WTC11 (cell line): ENCODE data around the gene GNAS-AS1. TPM values are rescaled to one million over a fixed set of nuclear protein-coding genes. Genes with fewer than 3 reads are reported as not detected.

Experiments used
- ATAC-seq: fragments of 200-7000 bp; cut with Tn5 transposase; 2 replicates; pipeline ENCODE4 v1.10.0; 2021; ENCODE audit warnings: mild to moderate bottlenecking, moderate library complexity
- CTCF ChIA-PET: fragments of 300-600 bp; sonication (Branson Sonifier 250); formaldehyde crosslinking; loops from one replicate; lab custom pipeline; 2021; ENCODE audit warnings: antibody characterized with exemption; lab: Charles Lee
- POLR2A ChIA-PET: fragments of 350-600 bp; sonication (Branson Sonifier 250); formaldehyde crosslinking; loops from one replicate; lab custom pipeline; 2021; ENCODE audit warnings: antibody characterized with exemption; lab: Charles Lee
- DNase-seq: peaks from one replicate; pipeline ENCODE4 v3.0.0; 2021; ENCODE audit warnings: low spot score
- H3K27ac Mint-ChIP-seq: 2 replicates; pipeline ENCODE4 v1.8.0; 2021; ENCODE audit warnings: mixed read lengths
- H3K27me3 Mint-ChIP-seq: 2 replicates; pipeline ENCODE4 v1.8.0; 2021; ENCODE audit warnings: low read depth, mild to moderate bottlenecking, moderate library complexity, mixed read lengths
- H3K36me3 Mint-ChIP-seq: 2 replicates; pipeline ENCODE4 v1.8.0; 2021; ENCODE audit warnings: mixed read lengths
- H3K4me1 Mint-ChIP-seq: 2 replicates; pipeline ENCODE4 v1.8.0; 2022; ENCODE audit warnings: mixed read lengths
- H3K4me3 Mint-ChIP-seq: 2 replicates; pipeline ENCODE4 v1.8.0; 2021; ENCODE audit warnings: mild to moderate bottlenecking, moderate library complexity, mixed read lengths
- H3K9me3 Mint-ChIP-seq: 2 replicates; pipeline ENCODE4 v1.8.0; 2021; ENCODE audit warnings: mixed read lengths
- ARID4B ChIP-seq: sonication (generic); formaldehyde crosslinking; IDR thresholded peaks from 2 replicates; pipeline ENCODE4 v1.8.0; 2023; ENCODE audit warnings: missing genetic modification reagents, mild to moderate bottlenecking, borderline replicate concordance
- CREM ChIP-seq: sonication (generic); formaldehyde crosslinking; IDR thresholded peaks from 2 replicates; pipeline ENCODE4 v1.8.1; 2022; ENCODE audit warnings: mild to moderate bottlenecking, missing genetic modification reagents, moderate library complexity
- CTCF ChIP-seq: fragments of 200-600 bp; IDR thresholded peaks from 2 replicates; pipeline ENCODE4 v1.8.0; 2022; ENCODE audit warnings: antibody characterized with exemption
- E2F4 ChIP-seq: sonication (generic); formaldehyde crosslinking; IDR thresholded peaks from 2 replicates; pipeline ENCODE4 v1.8.1; 2022; ENCODE audit warnings: low read depth, mild to moderate bottlenecking, moderate library complexity, missing genetic modification reagents, borderline replicate concordance
- E2F5 ChIP-seq: sonication (generic); formaldehyde crosslinking; IDR thresholded peaks from 2 replicates; pipeline ENCODE4 v1.8.1; 2022; ENCODE audit warnings: mild to moderate bottlenecking, moderate library complexity, missing genetic modification reagents
- ESRRA ChIP-seq: sonication (generic); formaldehyde crosslinking; IDR thresholded peaks from 2 replicates; pipeline ENCODE4 v1.8.1; 2022; ENCODE audit warnings: mild to moderate bottlenecking, missing genetic modification reagents, borderline replicate concordance
- HMGXB4 ChIP-seq: sonication (generic); formaldehyde crosslinking; IDR thresholded peaks from 2 replicates; pipeline ENCODE4 v1.8.1; 2023; ENCODE audit warnings: mild to moderate bottlenecking, moderate library complexity, missing genetic modification reagents
- JUN ChIP-seq: sonication (generic); formaldehyde crosslinking; IDR thresholded peaks from 2 replicates; pipeline ENCODE4 v1.8.0; 2023; ENCODE audit warnings: mild to moderate bottlenecking, missing genetic modification reagents
- KAT7 ChIP-seq: sonication (generic); formaldehyde crosslinking; IDR thresholded peaks from 2 replicates; pipeline ENCODE4 v1.8.1; 2023; ENCODE audit warnings: missing genetic modification reagents, mild to moderate bottlenecking, borderline replicate concordance
- MXD4 ChIP-seq: fragments of 250-450 bp; sonication (Bioruptor Pico); IDR thresholded peaks from 2 replicates; pipeline ENCODE4 v1.8.0; 2021; ENCODE audit warnings: mild to moderate bottlenecking, moderate library complexity, borderline replicate concordance
- PRRX2 ChIP-seq: fragments of 250-450 bp; sonication (Bioruptor Pico); IDR thresholded peaks from 2 replicates; pipeline ENCODE4 v1.8.0; 2021; ENCODE audit warnings: mild to moderate bottlenecking
- TCF7 ChIP-seq: sonication (generic); formaldehyde crosslinking; IDR thresholded peaks from 2 replicates; pipeline ENCODE4 v1.8.0; 2022; ENCODE audit warnings: mild to moderate bottlenecking, low read depth, missing genetic modification reagents, moderate library complexity
- TEAD4 ChIP-seq: sonication (generic); formaldehyde crosslinking; IDR thresholded peaks from 2 replicates; pipeline ENCODE4 v1.8.0; 2022; ENCODE audit warnings: mild to moderate bottlenecking, missing genetic modification reagents
- ZNF425 ChIP-seq: fragments of 250-450 bp; sonication (Bioruptor Pico); conservative IDR thresholded peaks from 2 replicates; pipeline ENCODE4 v1.9.0; 2021; ENCODE audit warnings: mild to moderate bottlenecking
- ZNF512 ChIP-seq: sonication (generic); formaldehyde crosslinking; IDR thresholded peaks from 2 replicates; pipeline ENCODE4 v1.8.1; 2022; ENCODE audit warnings: missing genetic modification reagents, borderline replicate concordance
- ZSCAN18 ChIP-seq: fragments of 250-450 bp; sonication (Bioruptor Pico); IDR thresholded peaks from 2 replicates; pipeline ENCODE4 v2.1.2; 2022; ENCODE audit warnings: mild to moderate bottlenecking, moderate library complexity
- total RNA-seq: library from RNA; stranded (reverse); gene quantifications from 3 replicates; pipeline ENCODE4 v1.2.3, GENCODE V29; 2021

Gene GNAS-AS1
- total RNA-seq, 1 experiment from 2014 or later: 12.2 TPM

- Mint-ChIP-seq H3K27ac (no peak overlapping the region), H3K27me3 (no peaks in the 10 kb centered on the region), H3K4me3 (no peak overlapping the region), H3K4me1 (no peaks in the 10 kb centered on the region), H3K9me3 (peaks cover 11% of the 10 kb centered on the region), H3K36me3 (peaks cover 37% of the 10 kb centered on the region)
- TF ChIP-seq E2F5 (no peak), JUN (CRISPR knock-in tag) (no peak), TCF7 (CRISPR knock-in tag) (no peak), E2F4 (CRISPR knock-in tag) (no peak), CTCF (no peak), ZNF512 (CRISPR knock-in tag) (no peak), ESRRA (CRISPR knock-in tag) (no peak), PRRX2 (no peak), KAT7 (CRISPR knock-in tag) (no peak), TEAD4 (CRISPR knock-in tag) (no peak), ZSCAN18 (CRISPR knock-in tag) (no peak), ARID4B (CRISPR knock-in tag) (no peak), HMGXB4 (no peak), ZNF425 (CRISPR knock-in tag) (no peak), CREM (CRISPR knock-in tag) (no peak), MXD4 (CRISPR knock-in tag) (no peak)
- CTCF ChIA-PET: interaction anchor here (0.9 kb wide), 1 partner anchor 24 kb away, joined by 3 read pairs; the partner anchor contains the start of gene GNAS
- POLR2A ChIA-PET: interaction anchor here (1.1 kb wide), 1 partner anchor 158 kb away, joined by 3 read pairs; no protein-coding TSS in a partner anchor
- ATAC-seq: no peak
- DNase-seq: no peak
Observed at GRCh38 chr20:58828136-58828535, 22.6 kb downstream of the GNAS-AS1 start.
